K562 (cell line): ENCODE results near the gene LRRC7. TPM values are rescaled to one million over a fixed set of nuclear protein-coding genes. Genes with fewer than 3 reads are reported as not detected.
A peak's percentile ranks its signal among the peaks of the same experiment; 100 is the strongest.

Experiments used
- ATAC-seq: fragments of 200-7000 bp; cut with Tn5 transposase; 3 replicates; pipeline ENCODE4 v1.9.1; 2020; ENCODE audit warnings: moderate library complexity
- BruUV-seq: library from RNA; stranded (reverse); fragments of 400-500 nt; replicated peaks from 2 replicates; lab custom pipeline; 2021; lab: Mats Ljungman, UMichigan
- CTCF ChIA-PET: fragments of 300-600 bp; formaldehyde crosslinking; extraction: SDS; loops from one replicate; lab custom pipeline; 2021; ENCODE audit warnings: low intra/inter-chr PET ratio; lab: Yijun Ruan, JAX
- POLR2A ChIA-PET: fragments of 300-600, 350-650 bp; sonication (Branson Sonifier 250); formaldehyde crosslinking; extraction: SDS; loops from one replicate; lab custom pipeline; 2021; ENCODE audit warnings: antibody characterized with exemption, inconsistent platforms; lab: Yijun Ruan, JAX
- DNase-seq, 4 experiments: peaks; one replicate each; pipeline versions ENCODE4 v3.0.0 to v3.0.0-alpha.2; 2011 to 2018; ENCODE audit warnings: low spot score in 3 of 4, mixed read lengths in 3 of 4; ENCODE audit errors: extremely low read depth in 1 of 4
- FAIRE-seq: peaks from 2 replicates; lab custom pipeline; 2011; peaks lifted over from hg19 to GRCh38; lab: Jason Lieb, UNC
- H2AFZ ChIP-seq: 2 replicates; pipeline ENCODE4 v1.6.0; 2011; ENCODE audit warnings: low read depth, low read length, control low read depth, inconsistent platforms
- H3K27ac ChIP-seq: fragments of 200-600 bp; 3 replicates; pipeline ENCODE4 v1.8.0; 2011; ENCODE audit warnings: low read depth, mild to moderate bottlenecking, control low read depth, inconsistent platforms, low read length, moderate library complexity, mixed read lengths; ENCODE audit errors: extremely low read depth
- H3K27me3 ChIP-seq, 2 experiments: fragments of 300-600 bp in 1 of 2; 2 replicates in 1 of 2; 3 replicates in 1 of 2; pipeline versions ENCODE4 v1.6.0 to v1.8.0; 2011; ENCODE audit warnings: inconsistent platforms in 2 of 2, low read length in 2 of 2, mild to moderate bottlenecking in 1 of 2, mixed read lengths in 1 of 2, moderate library complexity in 1 of 2; ENCODE audit not compliant: control insufficient read depth in 2 of 2, insufficient read depth in 2 of 2
- H3K36me3 ChIP-seq: fragments of 300-600 bp; 3 replicates; pipeline ENCODE4 v1.8.0; 2011; ENCODE audit warnings: mild to moderate bottlenecking, low read length, inconsistent platforms; ENCODE audit not compliant: control insufficient read depth, insufficient read depth
- H3K4me1 ChIP-seq, 2 experiments: fragments of 200-600 bp in 1 of 2; replicated peaks in 1 of 2; 2 replicates in 1 of 2; 3 replicates in 1 of 2; pipeline versions ENCODE4 v1.5.1 to v1.8.0; 2011; ENCODE audit warnings: inconsistent platforms in 2 of 2, low read length in 2 of 2, mild to moderate bottlenecking in 1 of 2, mixed read lengths in 1 of 2, moderate library complexity in 1 of 2; ENCODE audit not compliant: control insufficient read depth in 2 of 2, insufficient read depth in 2 of 2
- H3K4me2 ChIP-seq: 2 replicates; pipeline ENCODE4 v1.6.1; 2011; ENCODE audit warnings: low read length, control low read depth, inconsistent platforms, mixed read lengths; ENCODE audit not compliant: insufficient read depth
- H3K4me3 ChIP-seq: fragments of 200-600 bp; sonication (generic), shearing (Covaris generic); 2 replicates; pipeline ENCODE4 v1.5.1; 2016; ENCODE audit warnings: control low read depth, inconsistent platforms
- H3K79me2 ChIP-seq: fragments of 200-600 bp; 3 replicates; pipeline ENCODE4 v1.8.0; 2011; ENCODE audit warnings: low read length, inconsistent platforms; ENCODE audit not compliant: control insufficient read depth, insufficient read depth
- H3K9ac ChIP-seq, 2 experiments: 2 replicates each; pipeline versions ENCODE4 v1.6.0 to v1.6.1; 2011; ENCODE audit warnings: low read depth in 2 of 2, low read length in 2 of 2, control low read depth in 1 of 2, inconsistent platforms in 1 of 2, mild to moderate bottlenecking in 1 of 2, mixed read lengths in 1 of 2; ENCODE audit not compliant: insufficient read depth in 1 of 2
- H3K9me1 ChIP-seq: one replicate; pipeline ENCODE4 v1.6.0; 2011; ENCODE audit warnings: inconsistent platforms, mild to moderate bottlenecking, low read length, moderate library complexity; ENCODE audit not compliant: control insufficient read depth, insufficient read depth
- H3K9me3 ChIP-seq: replicated peaks from 2 replicates; pipeline ENCODE4 v1.5.1; 2011; ENCODE audit warnings: low read depth, low read length, inconsistent platforms; ENCODE audit not compliant: control insufficient read depth, insufficient read depth
- H4K20me1 ChIP-seq: replicated peaks from 2 replicates; pipeline ENCODE4 v1.6.1; 2011; ENCODE audit warnings: low read length, inconsistent platforms, mixed read lengths; ENCODE audit not compliant: control insufficient read depth, insufficient read depth
- CTBP1 ChIP-seq: fragments of 450-650 bp; IDR thresholded peaks from 2 replicates; pipeline ENCODE4 v1.6.1; 2016; ENCODE audit warnings: borderline replicate concordance
- GABPA ChIP-seq: fragments of 200-800 bp; sonication (Bioruptor generic); conservative IDR thresholded peaks from 2 replicates; pipeline ENCODE4 v1.6.1; 2016; ENCODE audit warnings: low read depth, missing genetic modification characterization, missing compliant biosample characterization
- JUN ChIP-seq, 2 experiments: sonication (generic) in 1 of 2; formaldehyde crosslinking in 1 of 2; IDR thresholded peaks; 2 replicates each; pipeline versions ENCODE4 v1.6.1 to v1.8.0; 2012 to 2022; ENCODE audit warnings: borderline replicate concordance in 2 of 2, mild to moderate bottlenecking in 2 of 2, improper control_type of control experiment in 1 of 2, low read depth in 1 of 2, low read length in 1 of 2, missing genetic modification reagents in 1 of 2
- JUND ChIP-seq, 2 experiments: IDR thresholded peaks; 2 replicates in 1 of 2; 3 replicates in 1 of 2; pipeline ENCODE4 v1.6.1; 2011; ENCODE audit warnings: borderline replicate concordance in 2 of 2, low read depth in 2 of 2, low read length in 2 of 2, improper control_type of control experiment in 1 of 2, missing biosample characterization in 1 of 2, missing genetic modification characterization in 1 of 2, missing genetic modification reagents in 1 of 2
- LARP7 ChIP-seq: fragments of 450-650 bp; IDR thresholded peaks from 2 replicates; pipeline ENCODE4 v1.6.1; 2016
- PHTF2 ChIP-seq: fragments of 250-450 bp; sonication (Bioruptor Pico); IDR thresholded peaks from 2 replicates; pipeline ENCODE4 v1.5.0; 2021; ENCODE audit warnings: mild to moderate bottlenecking
- POLR2AphosphoS5 ChIP-seq: IDR thresholded peaks from 2 replicates; pipeline ENCODE4 v1.6.1; 2011; ENCODE audit warnings: mild to moderate bottlenecking, low read depth, low read length, moderate library complexity; ENCODE audit not compliant: control insufficient read depth, insufficient read depth
- STAT6 ChIP-seq: sonication (generic); formaldehyde crosslinking; IDR thresholded peaks from 2 replicates; pipeline ENCODE4 v1.8.1; 2023; ENCODE audit warnings: mild to moderate bottlenecking, missing genetic modification reagents
- TRIM28 ChIP-seq: fragments of 450-650 bp; IDR thresholded peaks from 2 replicates; pipeline ENCODE4 v1.6.1; 2017
- ZBTB11 ChIP-seq, 3 experiments: fragments of 200-800 bp in 1 of 3; fragments of 250-450 bp in 1 of 3; fragments of 450-650 bp in 1 of 3; sonication (Bioruptor Pico) in 1 of 3; sonication (Bioruptor generic) in 1 of 3; formaldehyde crosslinking in 1 of 3; IDR thresholded peaks; 2 replicates each; pipeline versions ENCODE4 v1.6.1 to v1.8.0; 2016 to 2022; ENCODE audit warnings: mild to moderate bottlenecking in 2 of 3, missing genetic modification characterization in 2 of 3, missing compliant biosample characterization in 1 of 3, moderate library complexity in 1 of 3
- ZNF175 ChIP-seq: fragments of 200-800 bp; sonication (Bioruptor generic); IDR thresholded peaks from 2 replicates; pipeline ENCODE4 v1.6.1; 2016; ENCODE audit warnings: low read depth, mild to moderate bottlenecking, missing genetic modification characterization, missing compliant biosample characterization
- ZNF239 ChIP-seq: fragments of 250-450 bp; sonication (Bioruptor Pico); IDR thresholded peaks from 2 replicates; pipeline ENCODE4 v1.4.0; 2020; ENCODE audit warnings: mild to moderate bottlenecking
- ZNF3 ChIP-seq: fragments of 250-450 bp; sonication (Bioruptor Pico); IDR thresholded peaks from 2 replicates; pipeline ENCODE4 v1.5.0; 2021; ENCODE audit warnings: mild to moderate bottlenecking, moderate library complexity
- ZNF589 ChIP-seq: fragments of 200-800 bp; sonication (Bioruptor generic); IDR thresholded peaks from 2 replicates; pipeline ENCODE4 v1.6.1; 2016; ENCODE audit warnings: low read depth, missing genetic modification characterization, missing compliant biosample characterization
- WGBS: fragments of 100-300 bp; shearing (Covaris generic); methylation state at CpG from one replicate; pipeline ENCODE4 v1.1.6; 2016; ENCODE audit warnings: low coverage, mixed read lengths; ENCODE audit not compliant: insufficient coverage; ENCODE audit errors: missing lambda C conversion rate; 5-methylcytosine and 5-hydroxymethylcytosine counted together
- in situ Hi-C: fragments of 300-500 bp; cut with MboI; formaldehyde crosslinking; loops from 4 replicates; pipeline ENCODE4 v1.15.0; 2018; ENCODE audit warnings: inconsistent platforms, mixed read lengths
- intact Hi-C: fragments of 100-400 bp; cut with micrococcal nuclease; formaldehyde crosslinking; loops from 2 replicates; pipeline ENCODE4 v1.14.2; 2022
- polyA plus RNA-seq, 8 experiments: library from polyadenylated mRNA; depleted of rRNA in 4 of 8; stranded (reverse) in 5 of 8; unstranded in 3 of 8; fragments of >200 nt; fragmentation: Nextera tagmentation in 2 of 8; fragmentation: Illumina TruSeq in 1 of 8; extraction: Ambion mirVana in 2 of 8; extraction: Trizol in 1 of 8; gene quantifications; 2 replicates each; pipeline versions ENCODE4 v1.2.1 to v1.2.3, GENCODE V29; 2011 to 2014; ENCODE audit warnings: inconsistent platforms in 1 of 8, missing spikeins in 1 of 8
- total RNA-seq, 7 experiments: library from RNA; depleted of rRNA in 6 of 7; stranded (reverse); fragments of >200 nt in 6 of 7; fragmentation: Illumina TruSeq in 2 of 7; extraction: Trizol in 2 of 7; gene quantifications; 2 replicates each; pipeline versions ENCODE4 v1.2.1 to v1.2.3, GENCODE V29; 2011 to 2021; ENCODE audit warnings: low replicate concordance in 1 of 7

Gene LRRC7
- total and polyA plus RNA-seq, 9 of the 15 experiments (the other 6 are each of a cell fraction or from before 2014, with no cell fraction given): 0.09 to 0.94 (median 0.49) TPM

GRCh38 chr1:69976896-69977295, 409.2 kb downstream of the LRRC7 start (continued):
- no peak for TF ChIP-seq POLR2AphosphoS5
- TF ChIP-seq ZNF589: peak; percentile 56; the same call in 1 of the 2 replicates
- no peak for TF ChIP-seq ZNF3 (CRISPR knock-in tag)
- TF ChIP-seq CTBP1: no peak
- TF ChIP-seq ZNF239 (CRISPR knock-in tag): no peak
- TF ChIP-seq ZNF175 (CRISPR knock-in tag): 0 out of 2 replicates have a peak, but pooled peaks have one; percentile 38
- no peak for TF ChIP-seq PHTF2 (CRISPR knock-in tag)
- peak; percentile 86 for TF ChIP-seq JUND (IDR thresholded peaks at IDR 0.05; ENCODE audit: borderline replicate concordance, low read depth, low read length)
- TF ChIP-seq JUND (tag; IDR thresholded peaks at IDR 0.05; ENCODE audit: borderline replicate concordance, low read depth, low read length): peak; percentile 80
- 0 out of 2 replicates have a peak, but pooled peaks have one; percentile 30 for TF ChIP-seq GABPA (tag)
- TF ChIP-seq JUN (IDR thresholded peaks at IDR 0.05; ENCODE audit: borderline replicate concordance, low read depth, low read length): peak; percentile 68; the same call in 1 of the 2 replicates
- TF ChIP-seq JUN (CRISPR knock-in tag; IDR thresholded peaks at IDR 0.05; ENCODE audit: borderline replicate concordance): no peak

- H3K9ac ChIP-seq: no peak overlapping the region
- H3K27ac ChIP-seq: no peak overlapping the region
- in situ Hi-C loops (no loop called here), intact Hi-C loops (no loop called here)
- DNase-seq: no peak
- no peak overlapping the region for H2AFZ ChIP-seq
- H3K79me2 ChIP-seq: no peaks in the 10 kb centered on the region
- no peaks in the 10 kb centered on the region for H3K9me3 ChIP-seq
- no peaks in the 10 kb centered on the region for H3K27me3 ChIP-seq
- H3K4me2 ChIP-seq: no peak overlapping the region
- H4K20me1 ChIP-seq: no peaks in the 10 kb centered on the region
- no peak for ATAC-seq
- POLR2A ChIA-PET: no interaction called here
- 0% methylated on average over 1 of the region's 1 CpG for WGBS
- no TSS peak for BruUV-seq
- no peaks in the 10 kb centered on the region for H3K36me3 ChIP-seq
- no peak overlapping the region for H3K4me3 ChIP-seq
- CTCF ChIA-PET: no interaction called here
- FAIRE-seq: no peak
- H3K9me1 ChIP-seq: no peaks in the 10 kb centered on the region
- H3K4me1 ChIP-seq: no peaks in the 10 kb centered on the region
- TF ChIP-seq TRIM28: no peak
- TF ChIP-seq LARP7: no peak
- no peak for TF ChIP-seq STAT6 (CRISPR knock-in tag)
- TF ChIP-seq ZBTB11 (CRISPR knock-in tag; IDR thresholded peaks at IDR 0.05): no peak
Measured at GRCh38 chr1:69982992-69983391, 415.3 kb downstream of the LRRC7 start.
